Stimulated activated CD4-positive, alpha-beta T cell treated with anti-CD3 and anti-CD28 coated beads, TNF-alpha, amount 100 ng/mL, for 48 hours (primary cell): ENCODE data around the gene SEC61A2.
A peak's percentile ranks its signal among the peaks of the same experiment; 100 is the strongest.
"Not testable (repeated sequence)": the region's sequence is repeated elsewhere in the genome, so short reads cannot be mapped to it uniquely, and the experiment has no call there.

Experiments
- DNase-seq, 3 donors: peaks; one replicate each; pipeline ENCODE4 v3.0.0-alpha.2; 2020; ENCODE audit warnings: low read depth in 3 of 3

Gene SEC61A2

GRCh38 chr10:12160664-12161063 lies 31.2 kb downstream of the SEC61A2 start:
- no peak for DNase-seq

DNA sequence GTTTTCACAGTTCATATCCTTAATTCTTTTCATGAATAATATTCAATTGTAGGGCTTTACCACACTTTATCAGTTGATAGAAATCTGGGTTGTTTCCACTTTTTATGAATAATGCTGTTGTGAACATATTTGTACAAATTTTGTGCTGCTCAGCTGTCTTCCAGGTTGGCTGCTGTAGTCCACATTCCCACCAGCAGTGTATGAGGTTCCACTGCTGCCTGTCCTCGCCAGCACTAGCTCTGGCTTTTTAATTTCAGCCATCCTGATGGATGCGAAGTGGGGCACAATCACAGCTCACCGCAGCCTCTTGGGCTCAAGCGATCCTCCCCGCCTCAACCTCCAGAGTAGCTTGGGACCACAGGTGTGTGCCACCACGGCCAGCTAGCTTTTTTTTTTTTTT lies 33.5 kb downstream of the SEC61A2 start:
- DNase-seq, result no peak

DNA sequence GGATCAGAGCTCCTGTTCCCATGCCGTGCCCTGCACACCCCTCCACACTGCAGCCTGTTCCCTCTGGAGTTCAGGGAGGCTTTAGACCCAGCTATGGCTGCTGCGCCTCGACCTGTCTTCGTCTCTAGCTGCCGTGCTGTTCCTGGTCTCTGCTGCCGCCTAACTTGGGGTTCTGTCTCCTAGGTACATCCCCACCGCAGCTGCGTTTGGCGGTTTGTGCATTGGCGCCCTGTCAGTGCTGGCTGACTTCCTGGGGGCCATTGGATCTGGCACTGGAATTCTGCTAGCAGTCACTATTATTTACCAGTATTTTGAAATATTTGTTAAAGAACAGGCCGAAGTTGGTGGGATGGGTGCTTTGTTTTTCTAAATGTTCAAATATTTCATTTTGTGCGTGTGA lies 34.6 kb downstream of the SEC61A2 start:
- no peak for DNase-seq

- no peak for DNase-seq
These were observed 35.6 kb downstream of the SEC61A2 start for GRCh38 chr10:12165036-12165435.

DNA sequence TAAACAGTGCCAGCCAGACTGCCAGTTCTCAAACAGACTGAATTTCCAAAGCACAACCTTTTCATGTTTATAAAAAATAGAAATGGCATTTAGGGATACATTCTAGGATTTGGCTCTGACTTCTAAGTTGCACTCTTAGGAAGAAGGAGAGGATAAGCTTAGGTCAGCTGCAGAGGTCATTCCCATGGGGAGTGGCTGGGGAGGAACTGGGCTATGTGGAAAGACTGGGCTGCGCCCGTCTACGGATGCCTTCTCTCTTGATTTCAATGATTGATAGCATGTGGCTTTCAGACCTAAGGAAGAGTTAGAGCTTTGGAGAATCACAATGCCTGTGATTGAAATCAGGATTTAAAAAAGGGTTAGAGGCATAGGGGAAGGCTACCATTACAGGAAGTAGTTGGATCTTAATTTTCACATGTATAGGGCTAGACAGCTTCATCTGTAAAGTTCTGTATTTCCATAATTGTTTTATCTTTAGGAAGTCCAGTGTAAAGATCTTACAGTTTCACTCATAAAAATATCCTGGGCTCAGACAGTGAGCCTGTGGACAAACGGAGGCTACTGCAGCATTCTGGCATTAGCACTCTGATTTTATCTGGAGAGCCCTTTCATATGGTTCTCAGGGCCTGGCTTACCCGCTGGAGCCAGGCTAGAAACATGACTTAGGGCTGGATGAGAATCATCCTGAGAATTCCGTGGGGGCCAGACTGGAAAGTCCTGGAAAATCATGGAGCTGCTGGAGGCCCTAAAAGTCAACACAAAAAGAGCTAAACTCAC lies 36.7 kb downstream of the SEC61A2 start:
- no peak for DNase-seq

DNA sequence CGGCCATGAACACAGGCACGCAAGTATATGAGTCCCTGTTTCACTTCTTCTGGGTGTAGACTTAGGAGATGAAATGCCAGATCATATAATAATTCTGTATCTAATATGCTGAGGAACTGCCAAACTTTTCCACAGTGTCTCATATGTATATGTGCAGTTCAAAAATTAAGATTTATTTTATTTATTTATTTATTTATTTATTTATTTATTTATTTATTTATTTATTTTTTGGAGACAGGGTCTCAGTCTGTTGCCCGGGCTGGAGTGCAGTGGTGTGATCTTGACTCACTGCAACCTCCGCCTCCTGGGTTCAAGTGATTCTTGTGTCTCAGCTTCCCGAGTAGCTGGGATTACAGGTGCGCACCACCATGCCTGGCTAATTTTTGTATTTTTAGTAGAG lies 42.0 kb downstream of the SEC61A2 start:
- DNase-seq, result not testable (repeated sequence)

DNA sequence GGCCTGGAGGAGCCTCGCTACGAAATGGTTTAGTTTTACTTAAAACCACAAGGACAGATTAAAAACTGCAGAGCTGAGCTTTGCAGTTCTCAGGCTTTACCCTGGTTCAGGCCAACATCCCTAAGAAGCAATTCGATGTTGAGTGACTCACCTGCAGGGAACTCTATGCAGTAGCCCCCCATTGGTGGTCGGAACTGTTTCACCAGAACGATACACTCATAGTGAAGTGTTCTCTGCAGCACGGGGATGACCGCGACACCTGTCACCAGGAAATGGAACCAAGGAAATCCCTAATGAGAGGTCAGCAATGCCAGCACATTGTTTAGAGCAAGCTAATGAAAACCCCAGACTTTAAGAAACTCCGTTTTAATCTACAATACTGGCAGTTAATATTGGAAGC lies 48.2 kb downstream of the SEC61A2 start:
- no peak for DNase-seq

DNA sequence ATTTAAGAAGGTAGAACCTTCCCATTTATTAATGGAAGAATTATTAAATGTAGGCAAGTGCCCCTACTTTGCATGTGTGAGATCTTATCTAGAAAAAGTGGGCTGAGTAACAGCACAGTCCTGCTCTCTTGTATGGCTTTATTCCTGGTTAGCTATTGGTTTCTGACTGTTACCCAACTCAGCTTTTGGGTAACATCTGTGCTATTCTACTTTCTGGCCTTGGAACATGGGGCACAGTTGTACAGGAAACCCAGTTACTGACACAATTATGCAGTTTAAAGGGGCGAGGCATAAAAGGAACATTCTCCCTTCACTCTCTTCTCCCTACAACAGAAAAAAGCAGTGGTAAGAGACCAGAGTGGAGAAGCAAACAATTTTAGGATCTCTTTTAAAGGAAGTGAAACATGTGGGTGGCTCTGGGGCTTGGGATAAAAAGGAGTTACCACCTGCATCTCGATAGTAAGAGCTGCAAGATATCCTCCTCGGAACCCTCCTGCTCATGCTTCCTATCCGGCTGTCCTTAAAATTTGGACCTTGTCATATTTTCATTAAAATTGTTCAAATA lies 50.2 kb downstream of the SEC61A2 start:
- no peak for DNase-seq

DNA sequence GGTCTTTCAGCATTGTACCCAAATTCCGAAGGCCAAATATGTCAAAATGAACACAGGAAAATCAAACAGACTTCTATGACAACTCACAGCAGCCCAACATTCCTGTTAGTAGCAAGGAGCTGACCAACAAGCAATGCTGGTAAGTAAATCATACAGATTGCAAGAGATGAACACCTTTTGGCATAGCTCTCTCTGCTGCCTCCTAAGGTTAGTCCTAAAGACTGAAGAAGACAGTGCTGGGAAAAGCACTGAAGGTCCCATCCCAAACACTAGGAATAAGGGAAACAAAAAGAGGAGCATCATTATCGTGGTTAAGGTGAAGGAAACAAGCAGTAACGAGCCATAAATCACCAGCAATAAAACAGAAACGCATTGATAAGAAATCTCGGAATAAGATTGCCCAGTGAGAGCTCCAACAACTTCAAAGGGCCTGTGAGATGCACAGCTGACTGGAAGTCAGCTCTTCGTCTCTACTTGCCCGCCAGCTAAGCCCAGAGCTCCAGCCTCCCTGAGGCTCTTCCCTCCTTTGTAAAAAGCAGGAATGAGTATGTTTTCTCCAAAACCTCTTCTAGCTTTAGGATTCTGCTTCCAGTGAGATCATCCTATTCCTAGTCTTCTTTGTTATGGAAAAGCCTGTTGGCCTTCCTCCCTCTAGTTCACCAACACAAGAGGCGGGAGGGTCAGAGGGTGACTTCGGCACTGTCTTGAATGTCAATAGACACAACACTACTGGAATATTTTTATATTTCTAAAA lies 50.9 kb downstream of the SEC61A2 start:
- DNase-seq, result no peak

GRCh38 chr10:12181065-12181775 lies 51.7 kb downstream of the SEC61A2 start:
- peak; percentile 38 to 63 (median 46) for DNase-seq

- DNase-seq, result no peak
These were observed 54.7 kb downstream of the SEC61A2 start for GRCh38 chr10:12184165-12184564.

GRCh38 chr10:12186323-12186722 lies 56.8 kb downstream of the SEC61A2 start:
- DNase-seq, result no peak

DNA sequence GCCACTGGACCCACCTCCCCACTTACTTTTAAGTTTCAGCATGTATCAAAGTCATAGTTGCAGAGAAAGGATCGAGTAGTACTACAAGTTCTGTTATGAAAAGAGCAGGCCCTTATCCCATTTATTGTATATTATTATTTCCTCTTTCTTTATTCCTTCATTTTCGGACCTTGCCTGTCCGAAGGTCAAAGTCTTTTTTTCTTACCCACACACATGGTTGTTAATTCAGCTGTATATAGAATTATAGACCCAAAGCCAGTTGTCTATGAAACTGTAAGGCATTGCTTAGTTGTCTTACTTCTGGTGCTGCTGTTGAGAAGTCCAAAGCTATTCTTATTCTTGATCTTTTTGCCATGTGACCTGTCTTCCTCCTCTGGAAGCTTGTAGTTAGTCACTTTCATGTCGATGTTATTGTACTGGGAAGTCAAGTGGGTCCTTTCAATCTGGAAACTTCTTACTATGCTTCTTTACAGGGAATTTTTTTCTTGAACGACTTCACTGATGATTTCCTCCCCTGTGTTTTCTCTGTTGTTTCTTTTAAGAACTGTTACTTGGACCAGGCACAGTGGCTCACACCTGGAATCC lies 57.9 kb downstream of the SEC61A2 start:
- DNase-seq, result no peak

- no peak for DNase-seq
These were observed 59.2 kb downstream of the SEC61A2 start for GRCh38 chr10:12188656-12189055.

- no peak for DNase-seq
These were observed 59.9 kb downstream of the SEC61A2 start for GRCh38 chr10:12189426-12189825.

- DNase-seq, result no peak
These were observed 62.2 kb downstream of the SEC61A2 start for GRCh38 chr10:12191715-12192114.

- no peak for DNase-seq
These were observed 63.7 kb downstream of the SEC61A2 start for GRCh38 chr10:12193193-12193592.

DNA sequence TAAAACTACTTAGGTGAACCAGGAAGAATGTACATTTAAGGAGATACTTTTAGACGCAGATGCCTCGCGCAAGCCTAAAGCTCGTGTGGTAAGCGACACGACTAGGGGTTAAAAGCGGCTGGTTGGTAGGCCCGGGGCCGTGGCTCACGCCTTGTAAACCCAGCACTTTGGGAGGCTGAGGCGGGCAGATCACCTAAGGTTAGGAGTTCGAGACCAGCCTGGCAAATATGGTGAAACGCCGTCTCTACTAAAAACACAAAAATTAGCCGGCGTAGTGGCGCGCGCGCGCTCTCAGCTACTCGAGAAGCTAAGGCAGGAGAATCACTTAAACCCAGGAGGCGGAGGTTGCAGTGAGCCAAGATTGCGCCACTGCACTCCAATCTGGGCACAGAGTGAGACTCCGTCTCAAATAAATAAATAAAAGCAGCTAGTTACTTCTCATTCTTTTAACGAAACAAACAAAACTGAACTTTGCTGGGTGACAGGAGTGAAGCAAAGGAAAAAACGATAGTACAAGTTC lies 65.3 kb downstream of the SEC61A2 start:
- DNase-seq, result peak in 1 of 3 donors; percentile 21

DNA sequence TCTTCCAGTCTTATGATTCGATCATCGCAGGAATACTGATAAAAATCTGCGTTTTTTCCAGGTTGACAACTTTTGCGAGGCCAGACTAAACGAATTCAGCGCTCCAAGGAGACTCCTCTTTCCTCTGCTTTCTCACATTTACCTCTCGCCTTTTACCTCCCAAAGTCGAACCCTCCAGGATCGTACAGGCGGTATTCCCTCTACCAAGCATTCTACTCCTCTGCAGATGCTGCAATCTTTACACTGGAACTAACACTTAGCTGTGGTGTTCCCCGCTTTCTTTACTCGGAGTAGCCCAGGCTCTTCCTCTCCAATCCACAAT lies 65.8 kb downstream of the SEC61A2 start:
- no peak for DNase-seq

DNA sequence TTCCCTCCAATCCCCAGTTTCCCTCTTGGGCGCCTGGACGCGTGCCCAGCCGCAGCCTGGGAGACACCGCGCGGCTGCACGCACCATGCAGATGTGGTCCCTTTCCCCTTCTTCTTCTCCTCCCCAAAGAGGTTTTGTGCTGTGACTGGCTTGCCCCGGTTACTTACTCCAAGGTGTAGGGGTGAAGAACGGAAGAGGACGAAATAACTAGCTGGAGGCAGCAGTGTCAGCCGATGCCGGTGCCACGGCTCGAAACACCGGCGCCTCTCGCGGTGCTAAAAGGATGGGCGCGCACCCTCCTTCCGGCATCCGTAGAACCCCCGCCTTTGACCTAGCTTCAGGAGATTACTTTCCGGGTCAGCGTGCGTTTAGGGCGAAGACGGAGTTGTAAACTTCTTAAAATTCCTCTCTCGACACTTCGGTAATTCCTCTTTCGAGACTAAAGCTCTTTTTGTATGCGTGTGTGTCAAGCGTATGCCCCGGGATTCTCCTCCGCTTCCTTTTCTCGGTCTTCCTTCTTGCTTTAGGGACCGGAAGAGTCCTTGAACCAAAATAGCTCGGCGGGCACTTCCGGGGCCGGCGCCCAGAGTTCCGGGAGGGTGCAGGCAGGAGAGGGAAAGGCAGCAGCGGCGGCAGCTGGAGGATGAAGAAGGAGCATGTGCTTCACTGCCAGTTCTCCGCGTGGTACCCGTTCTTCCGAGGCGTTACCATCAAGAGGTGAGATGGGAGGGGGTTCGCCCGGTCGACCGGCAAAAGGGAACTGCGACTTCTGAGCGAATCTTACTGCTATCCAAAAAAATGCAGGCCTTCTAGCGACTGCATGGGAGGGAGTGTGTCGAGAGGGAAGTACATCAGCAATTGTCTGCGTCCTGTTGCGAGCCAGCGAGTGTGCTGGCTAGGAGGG lies 66.4 kb downstream of the SEC61A2 start, which contains the start of the genes CDC123 and NUDT5:
Gene CDC123 (plus strand): TSS at position 586 of the 904 bp plus-strand sequence. CDS start 58 bp downstream, at position 644.
Gene NUDT5 (minus strand): TSS at position 289 of the 904 bp plus-strand sequence. CDS start 9,600 bp downstream, outside the sequence.
- peak; percentile 76 to 78 (median 77) for DNase-seq
